Activated CD4-positive, alpha-beta T cell treated with anti-CD3 and anti-CD28 coated beads for 4 hours (primary cell): Measurements from ENCODE around the gene BCL2L14.
"Not testable (repeated sequence)": the region's sequence is repeated elsewhere in the genome, so short reads cannot be mapped to it uniquely, and the experiment has no call there.

Experiments
- DNase-seq, 2 donors: peaks; one replicate each; pipeline ENCODE4 v3.0.0-alpha.2; 2020

Gene BCL2L14

DNA sequence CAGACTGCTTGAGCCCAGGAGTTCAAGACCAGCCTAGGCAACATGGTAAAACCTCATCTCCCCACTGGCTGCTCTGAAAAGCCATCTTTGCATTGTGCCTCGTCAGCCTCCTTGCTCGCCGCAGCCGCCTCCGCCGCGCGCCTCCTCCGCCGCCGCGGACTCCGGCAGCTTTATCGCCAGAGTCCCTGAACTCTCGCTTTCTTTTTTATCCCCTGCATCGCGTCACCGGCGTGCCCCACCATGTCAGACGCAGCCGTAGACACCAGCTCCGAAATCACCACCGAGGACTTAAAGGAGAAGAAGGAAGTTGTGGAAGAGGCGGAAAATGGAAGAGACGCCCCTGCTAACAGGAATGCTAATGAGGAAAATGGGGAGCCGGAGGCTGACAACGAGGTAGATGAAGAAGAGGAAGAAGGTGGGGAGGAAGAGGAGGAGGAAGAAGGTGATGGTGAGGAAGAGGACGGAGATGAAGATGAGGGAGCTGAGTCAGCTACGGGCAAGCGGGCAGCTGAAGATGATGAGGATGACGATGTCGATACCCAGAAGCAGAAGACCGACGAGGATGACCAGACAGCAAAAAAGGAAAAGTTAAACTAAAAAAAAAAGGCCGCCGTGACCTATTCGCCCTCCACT lies 40.3 kb downstream of the BCL2L14 start:
- DNase-seq = not testable (repeated sequence)

DNA sequence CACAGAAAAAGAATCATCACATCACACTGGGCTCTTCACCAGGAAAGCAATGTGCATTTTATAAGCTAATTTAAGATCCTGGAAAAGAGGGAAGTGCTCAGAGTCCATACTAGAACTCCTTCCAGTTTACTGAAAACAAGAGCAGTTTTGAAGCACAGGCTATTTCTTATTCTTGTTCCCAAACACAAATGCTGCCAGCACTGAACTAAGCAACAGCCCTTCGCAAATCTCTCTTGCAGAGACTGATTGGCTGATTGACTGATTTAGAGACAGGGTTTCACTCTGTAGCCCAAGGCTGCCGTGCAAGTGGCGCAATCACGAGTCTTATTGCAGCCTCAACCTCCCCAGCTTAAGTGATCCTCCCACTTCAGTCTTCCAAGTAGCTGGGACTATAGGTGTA lies 44.8 kb downstream of the BCL2L14 start:
- DNase-seq = no peak

DNA sequence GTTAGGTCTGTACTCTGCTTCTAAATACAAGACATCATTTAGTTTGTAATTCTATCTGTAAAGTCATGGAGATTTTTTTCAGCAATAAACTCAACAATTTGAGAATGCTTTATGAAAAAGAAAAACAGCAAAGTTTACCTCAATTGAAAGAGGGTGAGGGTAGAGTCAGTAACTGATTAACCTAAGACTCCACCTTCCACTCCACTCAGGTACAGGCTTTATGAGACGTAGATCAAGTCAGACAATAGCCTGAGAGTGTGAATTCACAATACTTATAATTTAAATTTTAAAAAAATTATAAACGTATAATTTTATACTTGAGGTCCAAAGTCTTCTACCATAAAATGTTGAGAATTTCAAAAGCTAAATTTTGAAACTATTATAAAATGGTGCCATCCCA lies 45.9 kb downstream of the BCL2L14 start:
- DNase-seq = no peak

DNA sequence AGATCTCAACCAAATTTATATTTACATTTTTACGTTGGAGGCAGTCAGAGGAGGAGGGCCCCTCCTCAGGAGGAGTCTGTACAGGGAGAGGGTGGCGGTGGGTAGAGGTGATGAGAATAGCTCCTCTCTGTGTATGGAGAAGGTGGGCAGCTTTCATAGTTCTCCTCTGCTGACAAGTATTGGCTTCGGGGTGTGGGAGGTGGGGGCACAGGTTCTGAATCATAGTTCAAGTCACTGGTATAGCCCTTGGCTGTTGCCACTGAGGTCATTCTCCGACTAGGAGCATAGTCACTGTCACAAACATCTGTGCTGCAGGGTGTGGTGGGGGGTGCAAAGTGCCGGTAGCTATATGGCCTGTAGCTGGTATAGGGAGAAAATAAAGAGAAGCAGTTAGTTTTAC lies 50.3 kb downstream of the BCL2L14 start:
- DNase-seq = no peak

DNA sequence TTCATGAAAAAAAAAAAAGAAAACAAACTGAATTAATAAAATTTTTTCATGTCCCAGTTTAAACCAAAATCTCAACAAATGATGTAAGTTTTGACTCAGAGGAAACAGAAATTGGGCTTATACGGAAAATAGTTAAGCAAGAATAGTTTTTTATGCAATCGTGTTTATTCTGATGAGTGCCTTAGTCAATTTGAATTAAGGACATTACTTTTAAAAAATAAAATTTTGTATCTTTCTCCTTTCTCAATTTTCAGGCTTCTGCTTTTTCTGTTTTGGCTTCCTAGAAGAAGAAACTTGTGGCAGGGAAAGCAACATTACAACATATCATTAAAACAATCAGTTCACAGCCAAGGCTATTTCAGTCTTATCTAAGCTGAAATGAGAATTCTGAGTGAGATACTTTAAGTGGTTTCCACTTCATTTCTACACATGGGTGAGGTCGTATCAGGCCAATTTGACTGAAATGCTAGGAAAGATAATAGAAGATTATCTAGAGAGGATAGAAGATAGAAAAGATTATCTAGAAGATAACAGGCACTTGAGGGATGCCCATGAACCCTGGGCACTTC lies 52.4 kb downstream of the BCL2L14 start:
- DNase-seq = no peak

DNA sequence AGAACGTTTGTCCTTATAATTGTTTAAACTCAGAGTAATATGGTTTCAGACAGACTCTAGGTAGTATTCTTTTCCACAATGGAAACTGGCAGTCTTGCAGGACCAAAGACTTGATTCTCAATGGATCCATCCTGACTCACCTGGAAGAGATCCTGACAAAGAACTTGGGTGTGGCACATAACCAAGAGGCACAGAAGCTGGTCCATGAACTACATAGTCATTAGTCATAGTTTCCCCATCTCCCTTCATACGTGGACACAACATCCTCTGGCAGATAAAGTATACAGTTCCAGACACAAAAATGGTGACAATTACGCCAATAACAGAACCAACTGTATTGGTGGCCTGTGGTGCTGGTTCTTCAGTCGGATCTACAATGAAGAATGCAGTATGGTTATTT lies 55.8 kb downstream of the BCL2L14 start:
- no peak for DNase-seq

DNA sequence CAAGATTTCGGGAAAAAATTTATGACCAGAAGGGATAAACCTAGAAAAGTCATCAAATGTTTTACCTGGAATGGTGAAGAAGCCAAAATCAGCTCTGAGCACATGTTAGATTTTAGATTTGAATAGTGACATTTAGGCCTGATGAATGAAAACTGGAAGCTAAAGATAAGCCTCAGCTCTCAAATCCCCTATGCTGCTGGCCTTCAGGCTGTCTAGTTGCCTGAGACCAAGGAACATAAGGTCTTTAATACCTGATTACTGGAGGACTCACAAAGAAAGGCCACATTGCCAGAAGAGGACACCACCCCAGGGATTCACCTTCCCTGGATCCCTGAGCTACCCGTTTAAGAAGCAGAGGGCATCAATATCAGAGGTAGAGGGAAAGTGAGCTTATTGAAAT lies 56.6 kb downstream of the BCL2L14 start:
- DNase-seq = no peak

DNA sequence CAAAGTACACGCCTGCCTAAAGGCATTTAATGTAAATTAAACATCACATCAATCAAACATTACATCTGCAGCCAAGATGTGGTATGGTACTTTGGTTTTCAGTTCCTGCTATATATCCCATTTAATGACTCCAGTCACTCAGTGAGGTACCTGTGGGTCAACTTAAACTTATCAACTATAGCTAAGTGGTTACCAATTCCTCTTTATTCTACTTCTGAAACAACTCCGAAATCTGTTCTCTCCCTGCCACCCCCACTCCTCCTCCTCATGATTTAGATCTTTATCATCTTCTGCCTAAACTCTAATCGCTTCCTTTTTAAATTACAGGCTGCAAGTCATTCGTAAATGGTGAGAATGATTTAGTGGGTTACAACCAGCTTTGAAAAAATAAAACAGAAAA lies 57.9 kb downstream of the BCL2L14 start:
- DNase-seq = no peak

DNA sequence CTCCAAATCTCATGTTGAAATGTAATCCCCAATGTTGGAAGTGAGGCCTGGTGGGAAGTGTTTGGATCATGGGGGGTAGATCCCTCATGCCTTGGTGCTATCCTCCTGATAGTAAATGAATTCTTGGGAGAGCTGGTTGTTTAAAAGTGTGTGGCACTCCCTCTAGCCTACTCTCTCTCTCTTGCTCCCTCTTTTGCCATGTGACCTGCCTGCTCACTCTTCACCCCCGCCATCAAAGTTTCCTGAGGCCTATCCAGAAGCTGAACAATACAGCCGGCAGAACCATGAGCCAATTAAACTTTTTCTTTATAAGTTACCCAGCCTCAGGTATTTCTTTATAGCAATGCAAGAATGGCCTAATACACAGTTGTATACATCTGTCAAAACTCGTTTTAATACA lies 62.5 kb downstream of the BCL2L14 start:
- no peak for DNase-seq

DNA sequence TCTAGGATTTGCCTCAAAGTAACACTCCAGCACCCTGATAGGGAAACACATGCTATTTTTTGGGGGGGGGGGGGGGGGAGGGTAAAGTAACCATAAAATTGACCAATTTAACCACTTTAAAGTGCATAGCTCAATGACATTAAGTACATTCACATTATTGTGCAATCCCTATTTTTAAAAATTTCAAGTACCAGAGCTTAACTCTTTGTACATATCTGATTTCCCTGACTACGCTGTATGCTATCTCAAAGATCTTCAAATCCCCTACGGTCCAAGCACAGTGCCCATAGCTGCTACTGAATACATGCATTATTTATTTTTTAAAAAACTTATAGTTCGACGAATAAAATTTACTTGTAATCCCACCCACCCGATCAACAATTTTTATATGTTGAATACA lies 63.0 kb downstream of the BCL2L14 start:
- no peak for DNase-seq

DNA sequence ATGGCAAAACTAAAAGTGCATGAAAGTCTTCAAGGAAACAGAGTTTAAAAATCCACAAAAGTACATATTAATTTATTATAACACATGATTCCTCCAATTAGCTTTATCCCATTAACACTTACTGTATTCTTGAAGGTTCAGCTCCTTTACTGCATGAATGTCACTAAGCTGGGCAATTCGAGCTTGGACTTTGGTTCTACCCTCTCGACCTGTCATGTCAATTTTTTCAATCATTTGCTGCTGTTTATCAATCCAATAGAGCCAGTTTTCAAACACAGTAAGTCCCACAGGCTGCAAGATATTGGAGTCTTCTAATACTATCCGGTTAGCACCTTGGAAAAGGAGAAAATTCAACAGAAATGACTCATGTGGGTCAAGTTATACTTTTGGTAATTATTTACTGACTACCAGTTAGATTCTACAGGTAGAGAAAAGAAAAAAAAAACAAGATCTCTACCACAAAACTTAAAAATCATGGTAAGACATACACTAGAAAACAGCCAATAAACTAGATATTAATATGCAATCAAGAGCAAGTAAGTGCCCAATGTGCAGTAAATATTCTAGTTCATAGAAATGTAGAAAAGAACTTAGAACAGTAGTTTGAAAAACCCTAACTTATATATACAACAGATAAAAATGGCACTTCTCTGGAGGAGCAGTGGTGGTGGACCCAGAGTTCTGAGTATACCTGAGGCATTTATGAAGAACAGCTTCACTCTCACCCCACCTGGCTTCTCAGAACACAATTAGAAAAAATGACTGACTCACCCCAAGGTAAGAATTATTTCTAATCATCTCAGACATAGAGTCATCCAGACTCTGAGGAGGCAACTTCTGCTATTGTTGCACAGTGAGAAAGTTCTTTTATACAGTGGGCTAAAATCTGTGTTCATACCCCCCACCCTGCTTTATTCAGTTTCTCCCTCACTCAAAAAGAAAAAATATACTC lies 67.7 kb downstream of the BCL2L14 start:
- DNase-seq = no peak

DNA sequence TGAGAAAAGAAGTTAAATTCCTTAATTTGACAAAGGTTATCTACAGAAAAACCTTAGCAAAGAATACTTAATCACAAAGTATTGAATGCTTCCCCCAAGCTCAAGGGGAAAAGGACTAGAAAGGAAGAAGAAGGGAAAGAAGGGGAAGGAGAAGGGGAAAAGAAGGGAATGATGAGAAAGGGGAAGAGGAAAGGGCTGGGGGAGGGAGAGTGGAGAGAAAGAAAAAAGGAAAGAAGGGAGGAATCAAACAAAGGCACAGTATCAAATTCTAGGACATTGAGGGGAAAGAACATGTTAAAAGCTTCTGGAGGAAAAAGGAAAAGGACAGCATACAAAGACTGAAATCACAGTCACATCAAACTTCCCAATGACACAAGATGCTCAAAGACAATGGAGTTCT lies 70.3 kb downstream of the BCL2L14 start:
- DNase-seq = no peak

DNA sequence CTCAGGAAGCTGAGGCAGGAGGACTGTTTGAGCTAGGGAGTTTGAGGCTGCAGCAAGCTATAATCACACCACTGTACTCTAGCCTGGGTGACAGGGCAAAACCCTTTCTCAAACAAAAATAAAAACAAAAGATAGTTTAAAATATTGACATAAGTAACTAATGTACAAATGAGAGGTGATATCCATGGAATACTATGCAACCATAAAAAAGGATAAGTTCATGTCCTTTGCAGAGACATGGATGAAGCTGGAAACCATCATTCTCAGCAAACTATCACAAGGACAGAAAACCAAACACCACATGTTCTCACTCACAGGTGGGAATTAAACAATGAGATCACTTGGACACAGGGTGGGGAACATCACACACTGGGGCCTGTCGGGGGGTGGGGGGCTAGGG lies 73.8 kb downstream of the BCL2L14 start:
- not testable (repeated sequence) for DNase-seq

DNA sequence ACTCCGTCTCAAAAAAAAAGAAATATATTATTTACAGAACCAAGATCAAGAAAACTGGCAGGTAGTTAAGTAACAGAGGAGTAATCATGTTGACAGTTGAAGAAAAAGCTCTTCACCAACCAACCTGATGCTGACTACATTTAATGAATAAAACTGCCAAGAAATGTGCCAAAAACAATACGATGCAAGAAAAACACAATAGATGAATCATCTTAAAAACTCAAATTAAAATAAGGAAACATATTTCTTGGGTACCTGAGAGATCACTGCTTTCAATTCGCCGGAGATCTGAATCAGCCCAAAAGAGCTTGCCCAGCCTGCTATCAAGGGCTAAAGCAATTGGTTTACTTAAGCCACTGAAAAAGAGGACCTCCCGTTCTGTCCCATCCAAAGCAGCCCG lies 76.4 kb downstream of the BCL2L14 start:
- DNase-seq = no peak
